ENCODE results near the gene PRAME. TPM values are rescaled to one million over a fixed set of nuclear protein-coding genes. Genes with fewer than 3 reads are reported as not detected.

PRAME gene
- total RNA-seq, 2 experiments from 2014 or later = not detected

DNA sequence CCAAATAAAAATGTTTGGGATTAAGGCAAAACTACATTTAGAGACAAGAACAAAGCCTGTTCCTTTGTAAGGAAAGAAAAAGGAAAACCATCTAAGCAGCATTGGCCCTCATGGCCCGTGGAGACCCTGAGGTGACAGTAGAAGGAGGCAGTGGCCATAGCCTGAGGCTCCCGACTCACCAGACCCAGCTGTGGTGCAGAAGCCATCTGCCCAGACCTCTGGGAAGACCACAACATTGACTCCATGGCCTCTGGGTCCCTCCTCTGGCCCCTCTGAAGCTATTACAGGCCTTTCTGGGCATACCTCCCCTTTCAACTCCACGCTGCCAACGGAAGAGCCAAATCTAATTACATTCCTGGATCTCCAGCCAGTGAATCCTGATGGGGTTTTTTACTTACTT lies 6.4 kb downstream of the PRAME start:
- peaks cover 1% of the 10 kb centered on the region for H3K27me3 Mint-ChIP-seq
- no peaks in the 10 kb centered on the region for H3K36me3 Mint-ChIP-seq (ENCODE audit: low read depth)
- no peak overlapping the region for H3K27ac Mint-ChIP-seq
- TF ChIP-seq, protein P1, sequence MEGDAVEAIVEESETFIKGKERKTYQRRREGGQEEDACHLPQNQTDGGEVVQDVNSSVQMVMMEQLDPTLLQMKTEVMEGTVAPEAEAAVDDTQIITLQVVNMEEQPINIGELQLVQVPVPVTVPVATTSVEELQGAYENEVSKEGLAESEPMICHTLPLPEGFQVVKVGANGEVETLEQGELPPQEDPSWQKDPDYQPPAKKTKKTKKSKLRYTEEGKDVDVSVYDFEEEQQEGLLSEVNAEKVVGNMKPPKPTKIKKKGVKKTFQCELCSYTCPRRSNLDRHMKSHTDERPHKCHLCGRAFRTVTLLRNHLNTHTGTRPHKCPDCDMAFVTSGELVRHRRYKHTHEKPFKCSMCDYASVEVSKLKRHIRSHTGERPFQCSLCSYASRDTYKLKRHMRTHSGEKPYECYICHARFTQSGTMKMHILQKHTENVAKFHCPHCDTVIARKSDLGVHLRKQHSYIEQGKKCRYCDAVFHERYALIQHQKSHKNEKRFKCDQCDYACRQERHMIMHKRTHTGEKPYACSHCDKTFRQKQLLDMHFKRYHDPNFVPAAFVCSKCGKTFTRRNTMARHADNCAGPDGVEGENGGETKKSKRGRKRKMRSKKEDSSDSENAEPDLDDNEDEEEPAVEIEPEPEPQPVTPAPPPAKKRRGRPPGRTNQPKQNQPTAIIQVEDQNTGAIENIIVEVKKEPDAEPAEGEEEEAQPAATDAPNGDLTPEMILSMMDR (IDR thresholded peaks at IDR 0.05) = no peak
- peak; percentile 12 for DNase-seq
- CTCF ChIA-PET = no interaction called here
- ATAC-seq = no peak
- H3K9me3 Mint-ChIP-seq = no peaks in the 10 kb centered on the region
- no peak overlapping the region for H3K4me3 Mint-ChIP-seq
- no peaks in the 10 kb centered on the region for H3K4me1 Mint-ChIP-seq (ENCODE audit: low read depth)
- intact Hi-C loops (cut with micrococcal nuclease) = no loop called here
- POLR2A ChIA-PET = no interaction called here

DNA sequence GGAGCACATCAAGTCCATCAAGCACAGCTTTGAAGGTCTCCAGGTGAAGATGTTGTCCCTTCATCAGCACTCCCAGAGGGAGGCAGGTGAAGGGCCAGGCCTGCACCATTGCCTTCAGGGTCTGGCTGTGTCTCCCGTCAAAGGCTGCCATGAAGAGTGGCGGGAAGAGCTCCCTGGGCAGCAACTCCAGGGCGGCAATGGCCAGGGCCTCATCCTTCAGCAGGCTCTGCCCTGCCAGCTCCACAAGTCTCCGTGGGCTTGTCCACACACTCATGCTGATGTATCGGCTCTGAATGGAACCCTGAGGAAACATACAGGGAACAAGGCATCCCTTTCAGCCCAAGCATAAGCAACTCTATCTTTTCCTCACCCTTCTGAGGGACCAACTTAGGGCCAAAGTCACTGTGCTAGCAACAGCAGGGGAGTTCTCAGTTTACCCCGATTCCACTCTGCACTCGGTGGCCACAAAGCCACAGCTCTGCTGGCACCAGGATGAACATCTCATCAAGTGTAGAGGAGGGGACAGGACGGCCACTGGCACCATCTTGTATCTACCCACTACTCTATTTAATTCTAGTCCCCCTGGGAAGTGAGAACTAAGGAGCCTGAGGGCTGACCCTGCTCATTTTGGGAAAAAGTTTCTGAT lies 8.2 kb downstream of the PRAME start:
- ATAC-seq (no peak), DNase-seq (no peak)
- peaks cover 1% of the 10 kb centered on the region for H3K27me3 Mint-ChIP-seq
- TF ChIP-seq, protein P1 (IDR thresholded peaks at IDR 0.05) = no peak
- no peaks in the 10 kb centered on the region for H3K36me3 Mint-ChIP-seq (ENCODE audit: low read depth)
- H3K4me1 Mint-ChIP-seq (ENCODE audit: low read depth) = no peaks in the 10 kb centered on the region
- ChIA-PET CTCF (interaction anchor here (1.4 kb wide), 1 partner anchor 9 kb away, joined by 3 read pairs; the partner anchor contains the start of gene PRAME), POLR2A (interaction anchor here (0.6 kb wide), 1 partner anchor 26 kb away, joined by 3 read pairs; no protein-coding TSS in a partner anchor)
- H3K9me3 Mint-ChIP-seq = no peaks in the 10 kb centered on the region
- H3K4me3 Mint-ChIP-seq = no peak overlapping the region
- intact Hi-C loops (cut with micrococcal nuclease) = no loop called here
- H3K27ac Mint-ChIP-seq = no peak overlapping the region

DNA sequence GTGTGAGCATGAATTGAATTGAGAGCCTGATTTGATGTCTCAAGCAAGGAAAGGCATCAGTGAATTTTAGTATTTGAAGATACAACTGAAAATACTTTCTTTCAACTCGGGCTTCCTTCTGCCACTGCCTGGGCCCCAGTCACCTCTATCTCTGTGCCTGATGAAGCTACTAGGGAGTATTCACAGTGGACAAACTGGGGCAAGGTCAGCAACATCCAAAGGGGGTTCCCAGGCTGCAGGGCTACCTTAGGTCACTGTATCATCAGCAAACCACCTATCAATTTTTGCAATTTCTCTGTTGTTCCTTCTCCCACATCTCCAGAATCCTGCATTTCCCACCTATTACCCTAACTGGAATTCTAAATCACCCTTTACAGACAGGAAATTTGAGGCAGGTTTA lies 10.2 kb downstream of the PRAME start:
- ChIA-PET CTCF (interaction anchor here (1.0 kb wide), 1 partner anchor 10 kb away, joined by 3 read pairs; the partner anchor contains the start of gene PRAME), POLR2A (no interaction called here)
- H3K27me3 Mint-ChIP-seq = peaks cover 1% of the 10 kb centered on the region
- no peaks in the 10 kb centered on the region for H3K9me3 Mint-ChIP-seq
- ATAC-seq = no peak
- H3K4me1 Mint-ChIP-seq (ENCODE audit: low read depth) = no peaks in the 10 kb centered on the region
- no peaks in the 10 kb centered on the region for H3K36me3 Mint-ChIP-seq (ENCODE audit: low read depth)
- intact Hi-C loops (cut with micrococcal nuclease) = no loop called here
- no peak overlapping the region for H3K4me3 Mint-ChIP-seq
- no peak for DNase-seq
- no peak overlapping the region for H3K27ac Mint-ChIP-seq
- TF ChIP-seq, protein P1 (IDR thresholded peaks at IDR 0.05) = no peak

DNA sequence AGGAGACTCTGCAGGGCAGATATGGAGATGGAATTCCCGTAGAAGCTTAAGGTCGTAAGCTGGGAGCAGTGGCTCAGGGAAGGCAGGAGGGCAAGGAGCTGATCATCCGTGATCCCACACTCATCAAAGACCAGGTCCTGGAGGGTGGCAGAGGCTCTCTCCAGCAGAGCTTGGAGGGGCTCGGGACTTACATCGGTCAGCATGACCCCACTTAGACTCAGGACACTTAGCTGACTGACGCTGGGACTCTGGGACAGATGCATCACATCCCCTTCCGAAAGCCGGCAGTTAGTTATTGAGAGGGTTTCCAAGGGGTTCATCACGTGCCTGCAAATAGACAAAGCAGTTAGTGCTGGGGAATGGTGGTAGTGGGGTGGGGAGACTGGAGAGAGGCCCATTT lies 10.7 kb downstream of the PRAME start:
- intact Hi-C loops (cut with micrococcal nuclease) = no loop called here
- ATAC-seq (no peak), DNase-seq (no peak)
- H3K9me3 Mint-ChIP-seq = no peaks in the 10 kb centered on the region
- peaks cover 1% of the 10 kb centered on the region for H3K27me3 Mint-ChIP-seq
- POLR2A ChIA-PET = no interaction called here
- no peak overlapping the region for H3K4me3 Mint-ChIP-seq
- CTCF ChIA-PET = interaction anchor here (1.0 kb wide), 1 partner anchor 11 kb away, joined by 3 read pairs; the partner anchor contains the start of gene PRAME
- no peaks in the 10 kb centered on the region for H3K4me1 Mint-ChIP-seq (ENCODE audit: low read depth)
- no peaks in the 10 kb centered on the region for H3K36me3 Mint-ChIP-seq (ENCODE audit: low read depth)
- TF ChIP-seq, protein P1 (IDR thresholded peaks at IDR 0.05) = no peak
- no peak overlapping the region for H3K27ac Mint-ChIP-seq

DNA sequence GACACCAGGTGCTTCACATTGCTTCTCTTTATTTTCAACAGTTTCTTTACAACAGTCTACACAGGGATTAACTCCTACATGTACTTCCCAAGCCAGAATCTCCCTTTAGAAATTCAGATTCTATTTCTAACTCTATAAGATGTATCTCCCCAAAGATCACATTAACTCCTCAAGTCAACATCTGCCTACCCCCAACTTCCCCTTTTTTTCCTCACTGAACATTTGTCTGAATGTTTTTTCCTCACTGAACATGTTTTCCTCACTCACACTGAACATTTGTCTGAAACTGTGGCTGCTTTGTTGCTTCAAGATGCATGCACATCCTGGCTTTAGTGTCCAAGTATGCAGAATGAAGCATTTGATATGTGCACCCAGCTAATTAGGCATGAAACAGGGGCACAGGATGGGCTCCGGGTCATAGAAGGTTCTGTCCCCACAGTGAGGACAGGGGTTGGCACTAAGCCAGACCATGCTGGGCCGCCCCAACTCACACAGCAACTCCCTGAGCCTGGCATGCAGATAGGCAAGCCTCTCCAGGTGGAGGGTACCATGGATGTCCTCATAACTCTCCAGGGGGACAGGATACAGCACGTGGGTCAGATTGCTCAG lies 11.3 kb downstream of the PRAME start:
- intact Hi-C loops (cut with micrococcal nuclease) = no loop called here
- no peak overlapping the region for H3K27ac Mint-ChIP-seq
- H3K27me3 Mint-ChIP-seq = peaks cover 1% of the 10 kb centered on the region
- no peaks in the 10 kb centered on the region for H3K36me3 Mint-ChIP-seq (ENCODE audit: low read depth)
- H3K4me1 Mint-ChIP-seq (ENCODE audit: low read depth) = no peaks in the 10 kb centered on the region
- TF ChIP-seq, protein P1 (IDR thresholded peaks at IDR 0.05) = no peak
- CTCF ChIA-PET = interaction anchor here (1.0 kb wide), 1 partner anchor 11 kb away, joined by 3 read pairs; the partner anchor contains the start of gene PRAME
- no peaks in the 10 kb centered on the region for H3K9me3 Mint-ChIP-seq
- no peak for ATAC-seq
- DNase-seq = no peak
- POLR2A ChIA-PET = no interaction called here
- H3K4me3 Mint-ChIP-seq = no peak overlapping the region

Data from activated CD8-positive, alpha-beta T cell treated with anti-CD3 and anti-CD28 coated beads for 36 hours (primary cell).